PC-3 (cell line): ENCODE data around the gene KANSL2. TPM values are rescaled to one million over a fixed set of nuclear protein-coding genes. Genes with fewer than 3 reads are reported as not detected.

ENCODE experiments used
- ATAC-seq: fragments of 200-7000 bp; cut with Tn5 transposase; 2 replicates; pipeline ENCODE4 v1.9.1; 2020; ENCODE audit warnings: mild to moderate bottlenecking, moderate library complexity
- BruUV-seq: library from RNA; stranded (reverse); fragments of 400-500 nt; replicated peaks from 2 replicates; lab custom pipeline; 2021; lab: Mats Ljungman, UMichigan
- CTCF ChIA-PET: fragments of 300-600 bp; sonication (Branson Sonifier 250); formaldehyde crosslinking; loops from one replicate; lab custom pipeline; 2022; ENCODE audit warnings: antibody characterized with exemption; lab: Charles Lee
- POLR2A ChIA-PET: fragments of 300-600 bp; sonication (Branson Sonifier 250); formaldehyde crosslinking; loops from one replicate; lab custom pipeline; 2022; ENCODE audit warnings: antibody characterized with exemption; ENCODE audit not compliant: unreplicated experiment; lab: Charles Lee
- DNase-seq: peaks from one replicate; pipeline ENCODE4 v3.0.0-alpha.2; 2015
- H2AFZ ChIP-seq: fragments of 300-600 bp; sonication (generic); 2 replicates; pipeline ENCODE4 v1.6.0; 2016; ENCODE audit warnings: antibody characterized with exemption, low read length
- H3F3A ChIP-seq: fragments of 300-600 bp; sonication (generic); one replicate; pipeline ENCODE4 v1.6.0; 2017; ENCODE audit warnings: antibody characterized with exemption, low read length, control low read depth, mild to moderate bottlenecking; ENCODE audit not compliant: unreplicated experiment
- H3K27ac ChIP-seq: fragments of 300-600 bp; sonication (generic); 2 replicates; pipeline ENCODE4 v1.5.1; 2016; ENCODE audit warnings: mild to moderate bottlenecking, low read length
- H3K27me3 ChIP-seq: fragments of 300-600 bp; sonication (generic); 2 replicates; pipeline ENCODE4 v1.6.1; 2016; ENCODE audit warnings: low read length, mixed read lengths
- H3K36me3 ChIP-seq: fragments of 300-600 bp; sonication (generic); 2 replicates; pipeline ENCODE4 v1.6.1; 2016; ENCODE audit warnings: low read depth, mixed run types, low read length, mixed read lengths
- H3K4me1 ChIP-seq: fragments of 300-600 bp; sonication (generic); 2 replicates; pipeline ENCODE4 v1.5.1; 2016; ENCODE audit warnings: low read length; ENCODE audit not compliant: insufficient read depth
- H3K4me2 ChIP-seq: fragments of 300-600 bp; sonication (generic); 2 replicates; pipeline ENCODE4 v1.6.0; 2016; ENCODE audit warnings: low read length
- H3K4me3 ChIP-seq: fragments of 300-600 bp; sonication (generic); 2 replicates; pipeline ENCODE4 v1.5.1; 2016; ENCODE audit warnings: mild to moderate bottlenecking, low read length, mixed read lengths
- H3K79me2 ChIP-seq: fragments of 300-600 bp; sonication (generic); 2 replicates; pipeline ENCODE4 v1.6.1; 2017; ENCODE audit warnings: low read length, mixed read lengths
- H3K9ac ChIP-seq: fragments of 300-600 bp; sonication (generic); 2 replicates; pipeline ENCODE4 v1.6.0; 2016; ENCODE audit warnings: mild to moderate bottlenecking, low read length
- H3K9me2 ChIP-seq: fragments of 300-600 bp; sonication (generic); replicated peaks from 2 replicates; pipeline ENCODE4 v1.6.1; 2016; ENCODE audit warnings: mixed run types, low read length, mixed read lengths
- H3K9me3 ChIP-seq: fragments of 300-600 bp; sonication (generic); 2 replicates; pipeline ENCODE4 v1.6.1; 2016; ENCODE audit warnings: low read length, mixed read lengths
- H4K20me1 ChIP-seq: fragments of 300-600 bp; sonication (generic); 2 replicates; pipeline ENCODE4 v1.6.1; 2016; ENCODE audit warnings: low read length, mixed read lengths
- EZH2 ChIP-seq: fragments of 300-600 bp; sonication (generic); IDR thresholded peaks from one replicate; pipeline ENCODE4 v1.6.1; 2017; ENCODE audit warnings: antibody characterized with exemption, mild to moderate bottlenecking, low read length; ENCODE audit not compliant: unreplicated experiment
- EZH2phosphoT487 ChIP-seq: fragments of 300-600 bp; sonication (generic); IDR thresholded peaks from 2 replicates; pipeline ENCODE4 v1.6.1; 2018; ENCODE audit warnings: mild to moderate bottlenecking, antibody characterized with exemption, low read length, borderline replicate concordance
- intact Hi-C: fragments of 100-400 bp; cut with micrococcal nuclease; formaldehyde crosslinking; loops from 2 replicates; pipeline ENCODE4 v1.9.0; 2023
- total RNA-seq: library from RNA; depleted of rRNA; stranded (reverse); fragments of >200 nt; gene quantifications from 2 replicates; pipeline ENCODE4 v1.2.3, GENCODE V29; 2014
- TF ChIP-seq, protein P1 (sequence below): fragments of 300-600 bp; sonication (generic); conservative IDR thresholded peaks from 2 replicates; pipeline ENCODE4 v1.5.1; 2017; ENCODE audit warnings: antibody characterized with exemption, low read depth, mild to moderate bottlenecking, low read length

The KANSL2 gene
- total RNA-seq, 1 experiment from 2014 or later: 33.4 TPM

GRCh38 chr12:48686615-48687334, 4.7 kb upstream of the KANSL2 start:
- CTCF ChIA-PET: no interaction called here
- H2AFZ ChIP-seq: no peak overlapping the region
- no peaks in the 10 kb centered on the region for H3K9me2 ChIP-seq
- H3K79me2 ChIP-seq: peaks cover 22% of the 10 kb centered on the region
- H3K4me2 ChIP-seq: no peak overlapping the region
- DNase-seq: no peak
- H3K36me3 ChIP-seq: peaks cover 37% of the 10 kb centered on the region
- H3K9me3 ChIP-seq: no peaks in the 10 kb centered on the region
- POLR2A ChIA-PET: no interaction called here
- TF ChIP-seq, protein P1, sequence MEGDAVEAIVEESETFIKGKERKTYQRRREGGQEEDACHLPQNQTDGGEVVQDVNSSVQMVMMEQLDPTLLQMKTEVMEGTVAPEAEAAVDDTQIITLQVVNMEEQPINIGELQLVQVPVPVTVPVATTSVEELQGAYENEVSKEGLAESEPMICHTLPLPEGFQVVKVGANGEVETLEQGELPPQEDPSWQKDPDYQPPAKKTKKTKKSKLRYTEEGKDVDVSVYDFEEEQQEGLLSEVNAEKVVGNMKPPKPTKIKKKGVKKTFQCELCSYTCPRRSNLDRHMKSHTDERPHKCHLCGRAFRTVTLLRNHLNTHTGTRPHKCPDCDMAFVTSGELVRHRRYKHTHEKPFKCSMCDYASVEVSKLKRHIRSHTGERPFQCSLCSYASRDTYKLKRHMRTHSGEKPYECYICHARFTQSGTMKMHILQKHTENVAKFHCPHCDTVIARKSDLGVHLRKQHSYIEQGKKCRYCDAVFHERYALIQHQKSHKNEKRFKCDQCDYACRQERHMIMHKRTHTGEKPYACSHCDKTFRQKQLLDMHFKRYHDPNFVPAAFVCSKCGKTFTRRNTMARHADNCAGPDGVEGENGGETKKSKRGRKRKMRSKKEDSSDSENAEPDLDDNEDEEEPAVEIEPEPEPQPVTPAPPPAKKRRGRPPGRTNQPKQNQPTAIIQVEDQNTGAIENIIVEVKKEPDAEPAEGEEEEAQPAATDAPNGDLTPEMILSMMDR: no peak
- TF ChIP-seq EZH2: no peak
- no peaks in the 10 kb centered on the region for H3K4me1 ChIP-seq
- ATAC-seq: no peak
- H3K4me3 ChIP-seq: no peak overlapping the region
- no peak overlapping the region for H3K27ac ChIP-seq
- no TSS peak for BruUV-seq
- H4K20me1 ChIP-seq: peaks cover 9% of the 10 kb centered on the region; the same call in 1 of the 2 replicates
- H3F3A ChIP-seq: no peaks in the 10 kb centered on the region
- H3K9ac ChIP-seq: no peak overlapping the region
- intact Hi-C loops: no loop called here
- H3K27me3 ChIP-seq: no peaks in the 10 kb centered on the region

DNA sequence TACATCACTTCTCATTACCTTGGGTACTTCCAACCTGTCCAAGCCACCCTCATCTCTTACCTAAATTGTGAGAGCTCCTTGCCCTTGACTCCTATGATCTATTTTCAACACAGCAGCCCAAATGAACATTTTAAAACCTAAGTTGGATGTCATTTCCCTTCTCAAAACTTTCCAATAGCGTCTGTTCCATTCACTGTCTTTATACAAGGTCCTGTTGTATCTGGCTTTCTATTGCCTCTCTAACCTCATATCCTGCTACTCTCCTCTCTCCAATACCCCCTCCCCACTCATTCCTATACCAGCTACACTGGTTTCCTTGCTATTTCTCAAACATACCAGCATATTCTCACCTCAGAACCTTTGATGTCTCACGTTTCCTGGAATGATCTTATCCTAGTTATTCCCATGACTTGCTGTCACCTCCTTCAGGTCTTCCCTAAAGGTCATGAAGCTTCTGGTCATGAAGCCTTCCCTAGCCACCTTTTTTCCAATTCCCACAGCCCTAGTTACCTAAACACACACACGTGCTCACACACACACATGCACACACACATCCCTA, 4.1 kb upstream of the KANSL2 start:
- ChIA-PET POLR2A (no interaction called here), CTCF (no interaction called here)
- Histone ChIP-seq H3K4me1 (no peaks in the 10 kb centered on the region), H3K9me3 (no peaks in the 10 kb centered on the region), H3K27me3 (no peaks in the 10 kb centered on the region), H2AFZ (no peak overlapping the region), H3K9ac (no peak overlapping the region), H3K4me3 (no peak overlapping the region), H4K20me1 (peaks cover 15% of the 10 kb centered on the region), H3K79me2 (peaks cover 22% of the 10 kb centered on the region), H3K4me2 (no peak overlapping the region), H3F3A (no peaks in the 10 kb centered on the region), H3K36me3 (peaks cover 31% of the 10 kb centered on the region), H3K27ac (no peak overlapping the region), H3K9me2 (no peaks in the 10 kb centered on the region)
- ATAC-seq (no peak), DNase-seq (no peak)
- intact Hi-C loops: no loop called here
- BruUV-seq: no TSS peak
- TF ChIP-seq EZH2phosphoT487 (no peak), EZH2 (no peak)
- TF ChIP-seq, protein P1: no peak

GRCh38 chr12:48683534-48683933, 1.5 kb upstream of the KANSL2 start:
- ATAC-seq: no peak
- peaks cover 35% of the 10 kb centered on the region for H3K79me2 ChIP-seq
- peaks cover 24% of the 10 kb centered on the region for H3K36me3 ChIP-seq
- no peak for DNase-seq
- peaks cover 22% of the 10 kb centered on the region for H3K4me1 ChIP-seq
- H2AFZ ChIP-seq: no peak overlapping the region
- BruUV-seq: no TSS peak
- no peak overlapping the region for H3K27ac ChIP-seq
- POLR2A ChIA-PET: no interaction called here
- H3K9ac ChIP-seq: no peak overlapping the region
- no peaks in the 10 kb centered on the region for H3F3A ChIP-seq
- TF ChIP-seq EZH2: no peak
- no peak for TF ChIP-seq EZH2phosphoT487
- TF ChIP-seq, protein P1: no peak
- no peak overlapping the region for H3K4me2 ChIP-seq
- intact Hi-C loops: no loop called here
- CTCF ChIA-PET: no interaction called here
- peaks cover 33% of the 10 kb centered on the region for H4K20me1 ChIP-seq
- H3K27me3 ChIP-seq: no peaks in the 10 kb centered on the region
- no peaks in the 10 kb centered on the region for H3K9me3 ChIP-seq
- no peak overlapping the region for H3K4me3 ChIP-seq
- H3K9me2 ChIP-seq: no peaks in the 10 kb centered on the region
